HG03432 (cell line): Measurements from ENCODE around the gene SS18L1.

Experiments used
- ATAC-seq: cut with Tn5 transposase; IDR thresholded peaks from one replicate; pipeline ENCODE4 v1.9.1; 2021; ENCODE audit warnings: mild to moderate bottlenecking, moderate library complexity; ENCODE audit not compliant: unreplicated experiment

Gene SS18L1

DNA sequence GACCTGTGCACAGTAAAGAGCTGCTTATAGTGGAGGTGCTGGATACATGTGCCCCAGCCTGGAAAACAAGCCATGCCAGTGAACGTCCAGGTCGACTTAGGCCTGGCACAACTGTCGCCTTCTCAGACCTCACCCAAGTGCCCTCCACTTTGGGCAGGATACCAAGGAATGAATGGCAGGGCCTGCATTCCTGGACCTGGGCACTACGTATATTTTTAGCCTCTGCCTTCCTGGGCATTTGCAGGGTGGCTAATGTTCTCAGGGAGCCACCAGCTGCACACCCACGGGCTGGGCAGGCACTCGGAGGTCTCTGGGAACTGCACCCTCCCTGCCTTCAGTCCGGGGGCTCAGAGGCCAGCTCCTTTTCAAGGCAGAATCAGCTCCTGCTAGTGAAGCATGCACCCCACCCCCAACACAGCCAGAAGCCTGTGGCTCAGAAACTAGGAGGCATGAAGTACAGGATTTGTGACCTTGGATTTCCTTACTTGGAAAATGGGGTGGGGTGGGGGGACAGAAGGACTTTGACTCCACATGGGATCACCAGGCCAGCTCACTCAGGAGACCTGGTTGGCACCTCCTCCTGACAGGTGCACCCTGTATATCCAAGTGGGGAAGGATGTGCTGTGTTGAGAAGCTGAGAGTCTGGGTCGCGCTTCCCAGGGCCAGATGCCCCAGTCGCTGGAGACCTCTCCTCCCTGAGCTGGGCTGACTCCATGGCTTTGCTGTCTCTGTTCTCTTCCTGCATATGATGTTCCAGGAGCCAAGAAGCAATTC lies 23.8 kb upstream of the SS18L1 start:
- no peak for ATAC-seq

- ATAC-seq, result no peak
Observed at GRCh38 chr20:62120365-62120762, 23.2 kb upstream of the SS18L1 start.

- peak; percentile 11 for ATAC-seq
Observed at GRCh38 chr20:62120990-62121775, 22.4 kb upstream of the SS18L1 start.

GRCh38 chr20:62121776-62122653 lies 21.6 kb upstream of the SS18L1 start, which contains the start of gene LSM14B:
Gene LSM14B, plus strand, starts transcription at chr20:62122475. Its CDS starts 192 bp downstream, at chr20:62122667.
- peak; percentile 79 for ATAC-seq

DNA sequence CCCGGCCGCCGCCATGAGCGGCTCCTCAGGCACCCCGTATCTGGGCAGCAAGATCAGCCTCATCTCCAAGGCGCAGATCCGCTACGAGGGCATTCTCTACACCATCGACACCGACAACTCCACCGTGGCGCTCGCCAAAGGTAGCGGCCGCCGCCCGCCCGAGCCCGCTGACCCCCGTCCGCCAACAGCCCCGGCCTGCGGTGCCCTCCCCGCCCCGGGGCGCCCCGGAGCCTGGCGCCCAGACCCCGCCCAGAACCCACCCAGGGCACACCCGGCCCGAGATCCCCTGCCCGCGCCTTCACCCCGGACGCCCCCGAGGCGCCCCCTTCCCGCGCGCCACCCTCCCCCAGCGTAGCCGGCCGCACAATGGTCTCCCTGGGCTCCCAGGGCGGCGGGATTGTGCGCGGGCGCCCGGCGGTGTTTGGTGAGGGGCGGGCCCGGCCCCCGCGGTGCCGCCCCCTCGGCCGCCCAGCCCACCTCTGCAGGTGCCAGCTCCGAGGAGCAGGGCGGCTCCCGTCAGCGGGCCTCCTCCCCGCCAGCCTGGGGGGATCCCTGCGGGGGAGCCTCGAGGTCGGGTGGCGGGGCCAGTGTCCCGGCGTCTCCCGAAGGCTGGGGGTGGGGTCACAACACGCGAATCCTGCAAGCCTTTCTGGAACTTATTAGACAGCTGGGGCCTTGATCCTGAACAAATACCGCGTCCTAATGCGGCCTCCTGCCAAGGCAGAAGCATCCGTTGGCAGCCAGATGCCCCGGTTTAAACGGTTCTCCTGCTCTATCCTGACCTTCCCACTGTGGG lies 20.7 kb upstream of the SS18L1 start:
- peak; percentile 15 for ATAC-seq

GRCh38 chr20:62123450-62124118 lies 20.0 kb upstream of the SS18L1 start:
- ATAC-seq, result no peak

GRCh38 chr20:62126141-62126540 lies 17.4 kb upstream of the SS18L1 start:
- no peak for ATAC-seq

GRCh38 chr20:62127799-62128198 lies 15.8 kb upstream of the SS18L1 start:
- no peak for ATAC-seq

DNA sequence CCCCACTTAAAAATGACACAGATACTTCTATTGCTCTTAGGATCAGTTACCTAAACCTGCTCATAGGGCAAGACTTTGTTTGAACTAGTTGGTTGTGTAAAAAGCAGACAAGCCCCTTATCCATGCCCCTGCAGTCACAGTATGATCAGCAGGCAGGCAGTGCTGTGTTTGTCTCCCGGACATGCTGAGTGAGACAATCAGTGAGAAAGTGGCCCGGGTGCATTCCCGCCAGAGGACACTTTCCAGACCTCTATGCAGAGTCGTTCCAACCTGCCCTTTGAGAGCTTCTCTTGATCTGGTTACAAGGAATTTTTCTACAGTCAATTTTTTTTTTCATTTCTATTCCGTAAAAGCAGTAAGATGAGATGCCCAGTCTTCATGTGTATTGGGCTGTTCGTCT lies 15.1 kb upstream of the SS18L1 start:
- no peak for ATAC-seq

DNA sequence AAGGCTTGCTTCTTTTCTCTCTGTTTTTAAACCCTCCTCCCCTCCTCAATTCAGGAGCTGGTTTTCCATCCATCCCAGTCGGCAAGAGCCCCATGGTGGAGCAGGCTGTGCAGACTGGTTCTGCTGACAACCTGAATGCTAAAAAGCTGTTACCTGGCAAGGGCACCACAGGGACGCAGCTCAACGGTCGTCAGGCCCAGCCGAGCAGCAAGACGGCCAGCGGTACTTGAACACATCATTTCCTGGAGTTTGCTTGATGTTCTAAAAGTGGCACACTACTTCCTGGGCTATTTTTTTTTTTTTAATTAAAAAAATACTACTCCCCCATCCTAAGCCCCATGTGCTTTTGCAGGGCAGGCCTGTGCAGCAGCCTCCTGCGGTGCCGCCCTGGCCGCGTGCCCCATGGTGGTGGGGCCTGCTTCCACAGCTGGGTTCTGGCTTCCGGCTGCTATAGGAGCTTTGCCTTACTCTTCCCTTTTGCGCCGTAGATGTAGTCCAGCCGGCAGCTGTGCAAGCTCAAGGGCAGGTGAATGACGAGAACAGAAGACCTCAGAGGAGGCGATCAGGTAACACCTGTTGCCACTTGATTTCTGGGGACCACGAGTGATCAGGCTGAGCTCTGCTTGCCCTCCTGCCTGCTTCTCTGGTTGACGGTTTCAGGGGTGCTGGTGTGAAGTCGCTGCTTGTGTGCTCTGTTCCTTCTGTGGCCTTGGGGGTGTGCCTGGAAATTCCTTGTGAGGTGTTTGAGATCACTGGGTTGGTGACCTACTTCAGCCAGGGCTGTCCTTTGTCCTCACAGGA lies 13.6 kb upstream of the SS18L1 start:
- no peak for ATAC-seq

DNA sequence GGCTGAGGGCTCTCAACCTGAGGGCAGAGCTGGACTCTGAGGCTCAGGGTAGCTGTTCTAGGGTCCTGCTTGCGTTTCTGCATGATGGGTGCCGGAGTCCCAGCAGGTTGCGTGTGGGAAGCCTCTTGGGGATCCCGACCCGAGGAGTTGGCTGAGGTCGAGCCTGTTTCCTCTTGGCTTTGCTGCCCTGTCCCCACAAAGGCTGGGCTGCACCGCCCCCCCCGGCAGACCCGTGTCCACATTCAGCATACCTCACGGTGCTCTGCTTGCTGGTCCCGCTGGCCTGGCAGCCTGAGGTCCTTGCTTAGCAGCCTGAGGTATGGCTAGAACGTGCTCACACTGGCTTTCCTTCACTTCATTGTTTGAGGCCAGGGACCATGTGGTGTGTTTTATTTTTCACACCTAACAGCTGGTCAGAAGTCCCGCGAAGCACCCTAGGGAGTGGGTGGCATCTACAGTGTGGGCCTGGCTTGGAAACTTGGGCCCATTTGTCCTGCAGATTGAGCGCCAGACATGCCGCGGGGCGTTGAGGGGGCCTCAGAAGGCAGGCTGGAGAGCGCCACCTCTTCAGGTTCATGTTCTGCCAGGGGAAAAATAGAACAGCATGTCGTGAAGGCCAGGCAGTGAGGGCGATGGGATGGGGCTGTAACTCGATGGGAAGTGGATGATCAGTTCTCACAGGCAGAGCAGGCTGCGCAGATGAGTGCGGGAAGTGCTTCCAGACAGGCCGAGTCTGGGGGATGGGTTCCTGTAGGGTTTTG lies 11.8 kb upstream of the SS18L1 start:
- ATAC-seq, result no peak

DNA sequence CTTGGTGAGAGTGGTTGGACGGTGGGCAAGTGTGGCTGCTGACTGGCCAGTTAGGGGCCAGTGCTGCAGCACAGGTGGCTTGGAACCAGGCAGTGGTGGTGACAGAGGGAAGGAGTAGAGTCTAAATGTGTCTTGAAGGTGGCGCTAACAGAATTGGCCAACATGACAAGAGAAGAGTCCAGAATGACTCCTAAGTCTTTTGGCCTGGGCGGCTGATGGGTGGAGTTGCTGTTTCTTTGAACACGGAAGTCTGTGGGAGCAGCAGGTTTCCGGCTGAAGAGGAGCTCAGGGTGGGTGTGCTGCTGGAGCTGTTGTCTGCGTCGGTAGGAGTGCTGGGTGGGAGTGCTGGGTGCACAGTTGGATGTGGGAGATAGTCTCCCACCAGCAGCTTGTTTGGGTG lies 11.1 kb upstream of the SS18L1 start:
- no peak for ATAC-seq

DNA sequence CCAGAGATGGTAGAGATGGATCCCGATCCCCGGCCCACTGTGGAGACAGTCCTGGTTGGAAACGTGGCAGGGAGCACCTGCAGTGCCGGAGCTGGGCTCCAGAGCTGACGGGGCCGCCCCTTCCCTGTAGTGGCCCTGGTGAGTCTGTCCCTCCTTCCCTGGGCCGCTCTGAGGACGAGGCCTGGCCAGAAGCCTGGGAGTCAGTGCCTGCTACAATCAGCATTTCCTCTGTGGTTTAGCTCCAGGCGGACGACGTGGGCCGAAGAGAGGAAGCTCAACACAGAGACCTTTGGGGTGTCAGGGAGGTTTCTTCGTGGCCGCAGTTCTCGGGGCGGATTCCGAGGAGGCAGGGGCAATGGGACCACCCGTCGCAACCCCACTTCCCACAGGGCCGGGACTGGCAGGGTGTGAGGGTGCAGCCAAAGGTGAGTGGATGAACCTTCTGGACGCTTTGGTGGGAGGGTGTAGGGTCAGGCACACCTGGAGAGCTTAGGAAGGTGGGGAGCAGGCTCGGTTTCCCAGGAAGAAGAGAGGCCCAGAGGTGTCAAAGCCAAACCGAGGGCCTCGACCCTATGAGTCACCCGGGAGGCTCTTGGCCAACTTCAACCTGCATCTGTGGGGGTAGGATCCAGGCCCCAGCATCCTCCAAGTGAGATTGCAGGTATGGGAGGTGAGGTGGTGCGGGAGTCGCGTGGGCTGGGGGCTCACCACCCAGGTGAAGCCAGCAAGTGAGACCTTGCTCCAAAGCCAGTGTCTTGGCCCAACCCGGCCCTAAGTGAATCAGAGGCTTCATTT lies 10.3 kb upstream of the SS18L1 start:
- no peak for ATAC-seq

- ATAC-seq, result no peak
Observed at GRCh38 chr20:62133864-62134263, 9.7 kb upstream of the SS18L1 start.

GRCh38 chr20:62134735-62135231 lies 8.8 kb upstream of the SS18L1 start:
- no peak for ATAC-seq

DNA sequence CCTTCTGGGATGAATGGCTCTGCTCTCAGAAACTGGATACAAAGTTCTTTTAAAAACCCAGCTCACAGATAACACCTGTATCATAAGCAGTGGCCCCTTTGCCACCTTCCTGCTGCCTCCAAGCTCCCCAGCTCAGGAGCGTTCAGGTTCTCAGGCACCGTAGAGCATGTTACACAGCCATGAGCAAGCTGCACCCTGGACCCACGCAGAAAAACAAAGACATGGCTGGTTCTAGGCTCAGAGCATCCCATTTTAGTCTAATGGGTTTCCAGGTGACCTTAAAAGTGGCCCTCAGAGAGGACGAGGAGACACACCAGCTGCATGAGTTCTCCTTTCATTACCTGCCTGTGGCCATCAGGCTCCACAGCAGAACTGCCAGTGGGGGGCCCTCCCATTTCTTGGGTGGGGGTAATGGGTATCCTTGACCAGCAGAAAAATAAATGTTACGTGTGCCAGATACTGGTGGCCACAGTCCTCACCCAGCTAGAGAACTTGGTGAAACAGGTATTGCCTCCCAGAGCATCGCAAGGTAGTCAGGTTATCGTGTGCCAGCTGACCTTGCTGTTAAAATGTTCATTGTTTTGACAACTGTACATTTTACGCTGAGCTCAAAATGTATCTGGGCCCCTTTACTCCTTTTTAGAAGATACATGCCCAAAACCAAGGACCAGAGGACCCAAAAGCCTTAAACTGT lies 7.8 kb upstream of the SS18L1 start:
- ATAC-seq, result no peak
